A549 (cell line): ENCODE measurements around the gene THSD7A.

Experiments
- CBX8 ChIP-seq: fragments of 200-600 bp; sonication (generic); IDR thresholded peaks from 2 replicates; pipeline ENCODE4 v1.6.1; 2016
- CHD2 ChIP-seq: fragments of 150-350 bp; IDR thresholded peaks from 2 replicates; pipeline ENCODE4 v1.6.1; 2014; ENCODE audit warnings: low read length; ENCODE audit not compliant: partially characterized antibody
- EP300 ChIP-seq, 2 experiments: fragments of >200 bp; sonication (Bioruptor Twin); formaldehyde crosslinking; IDR thresholded peaks; 2 replicates in 1 of 2; 3 replicates in 1 of 2; pipeline ENCODE4 v1.6.1; 2016 to 2017
- HDAC2 ChIP-seq: fragments of 200-600 bp; sonication (generic); IDR thresholded peaks from 2 replicates; pipeline ENCODE4 v1.6.1; 2016
- HEYL ChIP-seq: fragments of 250-450 bp; sonication (Bioruptor Pico); IDR thresholded peaks from 2 replicates; pipeline ENCODE4 v1.8.0; 2021; ENCODE audit warnings: mild to moderate bottlenecking, moderate library complexity
- MAX ChIP-seq: IDR thresholded peaks from 2 replicates; pipeline ENCODE4 v1.6.1; 2012
- SREBF2 ChIP-seq: fragments of 450-650 bp; IDR thresholded peaks from 2 replicates; pipeline ENCODE4 v1.6.1; 2014; ENCODE audit warnings: mild to moderate bottlenecking, moderate library complexity
- USF2 ChIP-seq: fragments of 450-650 bp; IDR thresholded peaks from 2 replicates; pipeline ENCODE4 v1.6.1; 2014; ENCODE audit warnings: antibody characterized with exemption
- ZSCAN20 ChIP-seq: fragments of 250-450 bp; sonication (Bioruptor Pico); IDR thresholded peaks from 2 replicates; pipeline ENCODE4 v1.8.0; 2022; ENCODE audit warnings: mild to moderate bottlenecking, moderate library complexity
- TF ChIP-seq, protein P1 (sequence below): fragments of >200 bp; sonication (Bioruptor Twin); formaldehyde crosslinking; IDR thresholded peaks from 3 replicates; pipeline ENCODE4 v1.5.1; 2016

DNA sequence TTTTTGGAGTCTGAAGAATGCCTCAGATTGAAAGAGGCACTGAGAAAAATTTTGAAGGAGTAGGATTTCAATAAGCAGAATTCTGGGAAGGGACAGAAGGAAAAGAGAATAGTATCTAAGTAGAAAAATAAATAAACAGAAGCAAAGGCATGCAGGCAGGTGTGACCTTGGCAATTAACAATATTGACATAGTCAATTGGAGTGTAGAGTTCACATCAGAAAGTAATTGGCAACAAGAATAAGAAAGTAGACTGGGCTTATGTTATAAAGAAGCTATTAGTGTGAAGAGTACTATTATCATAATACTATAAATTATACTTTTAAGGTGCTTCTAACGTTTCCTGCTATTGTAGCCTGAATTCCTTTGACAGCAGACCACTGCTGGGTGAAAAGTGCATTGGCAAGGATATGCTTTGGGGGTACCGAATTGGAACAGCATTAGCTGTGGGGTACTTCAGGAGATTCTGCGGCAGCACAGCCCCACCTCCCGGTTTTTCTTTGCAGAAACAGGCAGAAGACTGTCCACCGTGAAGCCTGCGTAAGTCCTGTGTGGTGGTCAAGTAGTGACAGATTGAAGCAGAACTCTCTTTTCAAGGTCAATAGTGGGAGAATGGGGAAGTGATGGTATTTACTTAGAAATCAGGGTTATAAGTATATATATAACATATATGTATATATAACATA lies 357.0 kb downstream of the THSD7A start:
- TF ChIP-seq EP300 (IDR thresholded peaks at IDR 0.05) (no peak), SREBF2 (no peak), CHD2 (no peak), MAX (no peak), HDAC2 (no peak), CBX8 (no peak), ZSCAN20 (CRISPR knock-in tag) (no peak), USF2 (no peak), HEYL (CRISPR knock-in tag) (no peak)
- TF ChIP-seq, protein P1, sequence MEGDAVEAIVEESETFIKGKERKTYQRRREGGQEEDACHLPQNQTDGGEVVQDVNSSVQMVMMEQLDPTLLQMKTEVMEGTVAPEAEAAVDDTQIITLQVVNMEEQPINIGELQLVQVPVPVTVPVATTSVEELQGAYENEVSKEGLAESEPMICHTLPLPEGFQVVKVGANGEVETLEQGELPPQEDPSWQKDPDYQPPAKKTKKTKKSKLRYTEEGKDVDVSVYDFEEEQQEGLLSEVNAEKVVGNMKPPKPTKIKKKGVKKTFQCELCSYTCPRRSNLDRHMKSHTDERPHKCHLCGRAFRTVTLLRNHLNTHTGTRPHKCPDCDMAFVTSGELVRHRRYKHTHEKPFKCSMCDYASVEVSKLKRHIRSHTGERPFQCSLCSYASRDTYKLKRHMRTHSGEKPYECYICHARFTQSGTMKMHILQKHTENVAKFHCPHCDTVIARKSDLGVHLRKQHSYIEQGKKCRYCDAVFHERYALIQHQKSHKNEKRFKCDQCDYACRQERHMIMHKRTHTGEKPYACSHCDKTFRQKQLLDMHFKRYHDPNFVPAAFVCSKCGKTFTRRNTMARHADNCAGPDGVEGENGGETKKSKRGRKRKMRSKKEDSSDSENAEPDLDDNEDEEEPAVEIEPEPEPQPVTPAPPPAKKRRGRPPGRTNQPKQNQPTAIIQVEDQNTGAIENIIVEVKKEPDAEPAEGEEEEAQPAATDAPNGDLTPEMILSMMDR, result no peak
